GM21723 (cell line): Measurements from ENCODE around the gene OPN4.

Experiments used
- ATAC-seq: cut with Tn5 transposase; IDR thresholded peaks from one replicate; pipeline ENCODE4 v1.9.1; 2021; ENCODE audit warnings: mild to moderate bottlenecking, moderate library complexity; ENCODE audit not compliant: unreplicated experiment

OPN4 gene

DNA sequence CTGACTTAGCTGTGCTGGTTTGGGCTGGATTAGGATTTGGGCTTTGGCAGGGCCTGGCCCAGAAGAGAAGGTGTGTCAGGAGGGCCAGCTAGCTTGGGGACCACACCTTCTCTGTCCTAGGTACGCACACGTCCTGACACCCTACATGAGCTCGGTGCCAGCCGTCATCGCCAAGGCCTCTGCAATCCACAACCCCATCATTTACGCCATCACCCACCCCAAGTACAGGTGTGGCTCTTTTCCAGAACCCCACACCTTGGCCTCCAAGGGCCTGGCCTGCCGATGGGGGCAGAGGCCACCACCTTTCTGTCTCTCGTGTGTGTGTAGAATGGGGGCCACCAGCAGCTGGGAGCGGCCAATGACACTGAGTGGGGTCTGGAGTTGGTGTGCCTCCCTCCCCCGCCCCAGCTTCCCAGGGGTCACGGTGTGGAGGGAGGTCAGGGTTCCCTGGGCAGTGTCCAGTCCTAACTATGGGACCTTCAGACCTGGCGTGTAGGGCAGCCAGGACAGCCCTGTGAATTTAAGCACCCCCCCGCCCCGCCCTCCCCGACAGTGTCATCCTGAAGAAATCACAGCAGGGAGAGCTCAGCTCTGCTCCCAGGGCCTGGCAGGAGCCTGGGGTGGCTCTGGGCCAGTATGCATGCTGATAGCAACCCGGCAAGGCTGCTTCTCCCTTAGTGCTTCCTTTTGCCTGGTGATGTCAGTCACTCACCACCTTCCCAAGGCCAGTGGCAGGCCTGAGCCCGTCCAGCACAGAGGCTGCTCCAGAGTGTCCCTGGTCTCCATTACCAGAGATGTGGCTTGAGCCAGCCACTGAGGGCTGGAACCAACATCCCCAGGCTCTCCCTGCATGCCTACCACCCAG lies 7.0 kb downstream of the OPN4 start:
- no peak for ATAC-seq

DNA sequence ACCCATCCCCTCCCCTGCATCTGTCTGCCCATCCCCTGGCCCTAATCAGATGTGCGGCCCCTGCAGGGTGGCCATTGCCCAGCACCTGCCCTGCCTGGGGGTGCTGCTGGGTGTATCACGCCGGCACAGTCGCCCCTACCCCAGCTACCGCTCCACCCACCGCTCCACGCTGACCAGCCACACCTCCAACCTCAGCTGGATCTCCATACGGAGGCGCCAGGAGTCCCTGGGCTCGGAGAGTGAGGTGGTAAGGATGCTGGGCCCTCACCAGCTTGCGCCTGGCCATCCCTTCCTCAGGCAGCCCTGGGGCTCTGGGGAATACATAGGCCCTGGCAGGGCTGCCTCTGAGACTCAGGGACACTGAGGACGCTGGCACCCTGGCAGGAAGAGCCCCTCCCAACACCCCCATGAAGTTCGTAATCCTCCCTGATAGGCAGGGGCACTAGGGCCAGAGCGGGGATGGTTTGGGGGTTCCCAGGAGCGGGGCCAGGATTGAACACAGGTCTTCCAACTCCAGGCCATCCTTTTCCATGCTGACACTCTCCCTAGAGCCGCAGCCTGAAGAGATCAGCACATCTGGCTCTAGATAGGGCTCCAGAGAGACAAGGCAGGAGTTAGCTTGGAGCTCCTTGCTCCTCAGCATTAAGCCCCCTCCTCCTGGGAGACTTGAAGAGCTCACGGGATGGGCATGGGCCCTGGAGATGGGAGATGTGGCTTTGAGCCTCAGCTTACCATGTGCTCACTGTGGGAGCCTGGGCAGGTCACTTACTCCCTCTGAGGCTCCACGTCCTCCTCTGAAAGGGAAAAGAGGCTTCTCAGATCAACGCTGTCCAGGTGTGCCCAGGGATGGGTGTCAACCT lies 8.1 kb downstream of the OPN4 start:
- ATAC-seq, result no peak

DNA sequence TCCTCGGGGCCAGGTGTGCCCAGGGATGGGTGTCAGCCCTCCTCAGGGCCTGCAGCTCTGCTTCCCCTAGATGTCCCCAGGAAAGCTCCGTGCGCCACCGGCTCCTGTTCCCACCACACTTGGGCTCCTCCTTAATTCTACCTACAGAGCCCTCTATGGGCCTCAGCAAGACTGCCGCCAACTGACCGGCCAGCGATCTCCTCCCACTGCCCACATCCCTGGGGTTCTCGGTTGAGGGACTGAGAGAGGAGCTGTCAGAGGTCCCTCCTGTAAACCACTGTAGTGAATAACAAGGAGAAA lies 8.6 kb downstream of the OPN4 start:
- ATAC-seq, result no peak

DNA sequence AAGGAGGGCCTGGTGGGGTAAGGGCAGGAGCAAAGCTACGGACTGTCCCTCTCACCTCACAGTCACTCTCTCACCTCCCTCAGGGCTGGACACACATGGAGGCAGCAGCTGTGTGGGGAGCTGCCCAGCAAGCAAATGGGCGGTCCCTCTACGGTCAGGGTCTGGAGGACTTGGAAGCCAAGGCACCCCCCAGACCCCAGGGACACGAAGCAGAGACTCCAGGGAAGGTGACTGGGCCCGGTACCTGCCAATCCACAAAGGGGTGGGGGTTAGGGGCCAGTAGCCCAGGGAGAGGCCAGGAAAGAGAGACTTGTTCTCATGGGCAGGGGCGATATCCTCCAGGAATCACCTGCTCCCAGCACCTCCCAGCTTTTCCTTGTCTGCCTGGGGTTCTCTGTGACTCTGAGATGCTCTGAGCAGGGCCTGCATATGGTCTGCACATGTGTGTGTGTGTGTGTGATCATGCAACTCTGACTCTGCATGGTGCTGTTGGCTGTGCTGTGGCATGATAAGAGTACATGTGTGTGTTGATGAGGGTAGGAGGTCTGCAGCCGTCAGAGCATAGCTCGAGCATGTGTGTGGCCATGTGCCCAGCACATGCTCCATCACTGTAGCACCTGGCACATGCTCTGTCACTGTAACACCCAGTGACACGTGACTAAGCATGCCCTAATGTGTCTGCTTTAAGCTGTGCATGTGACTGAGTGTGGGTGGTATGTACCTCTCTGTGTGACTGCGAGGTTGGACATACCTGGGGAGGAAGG lies 9.4 kb downstream of the OPN4 start:
- no peak for ATAC-seq

DNA sequence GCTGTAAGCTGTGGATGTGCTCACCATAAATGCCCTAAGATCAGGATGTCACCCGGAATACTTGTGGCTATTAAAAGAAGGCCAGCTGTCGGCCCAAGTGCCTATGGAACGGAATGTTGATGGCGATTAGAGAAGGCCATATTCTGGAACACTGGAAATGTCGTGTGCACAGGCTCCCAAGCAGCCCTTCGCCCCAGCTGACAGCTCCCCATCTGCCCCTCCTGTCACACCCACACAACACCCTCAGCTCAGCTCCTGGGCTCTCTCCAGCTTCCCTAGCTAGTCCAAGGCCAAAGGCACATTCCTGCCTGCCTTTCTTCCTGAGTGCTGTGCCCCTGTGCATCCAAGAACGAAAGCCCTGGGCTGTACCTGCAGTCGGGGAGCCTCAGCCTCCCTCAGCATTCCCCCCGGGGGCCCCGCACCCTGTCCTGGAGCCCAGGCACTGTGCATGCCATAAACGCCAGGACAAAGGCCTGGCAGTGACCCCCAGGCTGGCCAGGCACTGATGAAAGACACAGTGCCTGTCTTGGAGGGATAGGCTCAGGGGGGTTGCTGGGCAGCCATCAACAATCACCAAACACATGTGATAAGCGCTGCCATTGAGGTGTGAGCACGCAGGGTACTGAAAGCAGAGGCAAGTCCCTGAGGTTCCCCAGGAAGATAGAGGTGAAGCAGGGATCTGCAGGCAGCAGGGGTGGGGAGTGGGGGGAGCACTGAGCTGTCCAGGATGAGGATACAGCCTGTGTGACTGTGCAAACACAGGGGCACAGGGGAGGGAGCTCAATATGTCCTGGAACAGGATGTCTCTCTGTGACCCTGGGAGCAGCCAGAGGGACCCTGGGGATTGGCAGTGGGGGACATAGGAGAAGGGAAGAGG lies 10.2 kb downstream of the OPN4 start:
- no peak for ATAC-seq

DNA sequence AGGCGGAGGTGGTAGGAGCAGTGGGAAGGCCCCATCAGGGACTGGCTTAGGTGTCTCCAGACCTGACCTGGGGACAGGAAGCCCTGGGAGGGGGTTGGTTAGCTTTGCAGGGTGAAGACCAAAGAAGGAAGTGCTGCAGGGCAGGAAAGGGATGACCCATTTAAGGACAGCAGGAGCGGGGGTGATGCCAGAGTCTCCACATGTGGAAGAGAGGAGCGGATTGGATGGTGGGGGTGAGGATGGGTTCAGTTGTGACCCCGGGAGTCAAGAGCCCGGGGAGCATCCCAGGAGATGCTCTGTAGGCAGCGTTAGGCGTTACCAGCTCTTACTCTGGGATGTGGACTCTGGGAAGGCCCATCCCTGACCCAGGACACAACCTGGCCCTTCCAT lies 10.9 kb downstream of the OPN4 start:
- no peak for ATAC-seq

DNA sequence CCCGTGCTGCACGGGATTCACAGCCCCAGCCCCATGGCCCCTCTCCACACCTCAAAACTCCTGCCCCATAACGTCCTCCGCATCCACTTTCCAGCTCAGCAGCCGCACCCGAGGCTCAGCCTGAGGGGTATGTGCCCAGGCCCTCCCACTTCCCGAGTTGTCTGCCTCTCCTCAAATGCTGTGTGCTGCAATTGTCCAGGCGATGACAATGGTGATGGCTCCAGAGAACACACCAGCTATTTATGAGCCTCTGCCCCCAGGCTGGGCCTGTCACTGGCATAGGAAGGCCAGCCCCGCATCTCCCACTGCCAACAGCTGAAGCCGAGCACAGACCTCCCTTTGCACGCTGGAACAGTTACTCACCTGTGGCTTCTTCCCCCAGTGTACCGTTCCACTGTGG lies 11.5 kb downstream of the OPN4 start:
- ATAC-seq, result no peak

DNA sequence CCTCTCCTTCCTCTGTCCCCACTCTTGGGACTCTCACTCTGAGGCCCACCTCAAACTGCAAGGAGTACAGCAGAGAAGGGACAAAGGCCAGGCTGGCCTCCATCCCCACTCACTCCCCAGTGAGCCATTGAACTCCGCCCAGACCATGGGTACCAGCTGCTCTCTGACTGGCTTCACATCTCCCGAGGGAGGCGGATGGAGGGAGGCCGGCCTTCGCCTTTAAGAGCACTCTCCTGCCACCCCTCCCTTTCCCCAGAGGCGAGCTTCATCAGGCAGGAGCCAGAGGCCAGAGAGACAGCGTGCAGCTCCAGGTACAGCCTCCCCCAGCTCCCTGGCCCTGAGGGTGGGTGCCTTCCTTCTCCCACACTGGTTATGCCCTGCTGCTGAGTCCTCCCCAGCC lies 12.2 kb downstream of the OPN4 start:
- ATAC-seq, result no peak

DNA sequence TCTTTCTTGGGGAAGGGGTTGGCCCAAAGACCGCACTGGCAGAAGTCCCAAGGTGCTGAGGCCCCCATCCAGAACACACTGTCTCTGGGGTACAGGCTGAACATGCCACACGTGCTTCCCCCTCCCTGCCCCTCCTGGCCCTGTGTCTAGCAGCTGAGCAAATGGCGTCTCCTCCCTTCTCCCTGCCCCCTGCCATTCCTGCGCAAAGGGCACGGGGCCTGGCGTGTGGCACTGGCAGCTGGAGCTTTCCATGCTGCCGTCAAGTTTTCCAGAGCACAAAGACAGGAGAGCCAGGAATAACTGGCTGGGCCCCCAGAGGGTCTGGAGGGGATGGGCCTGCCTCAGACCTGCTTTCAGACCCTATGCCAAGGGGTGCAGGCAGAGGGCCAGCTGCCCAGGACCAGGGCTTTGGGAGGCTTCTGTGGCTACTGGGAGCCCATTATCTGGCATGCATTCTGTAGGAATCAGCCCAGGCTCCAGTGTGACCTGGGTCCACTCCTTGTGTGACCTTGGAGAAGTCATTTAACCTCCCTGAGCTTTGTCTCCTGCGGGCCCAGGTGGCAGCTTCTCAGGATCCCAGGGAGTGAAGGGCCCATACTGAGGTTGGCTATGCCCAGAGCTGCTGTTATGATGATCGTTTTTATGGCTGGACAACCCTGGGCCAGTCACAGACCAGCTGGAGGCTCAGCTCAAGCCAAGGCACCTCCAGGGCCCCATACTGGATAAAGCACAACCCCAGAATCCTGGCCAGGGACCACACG lies 13.3 kb downstream of the OPN4 start:
- no peak for ATAC-seq

DNA sequence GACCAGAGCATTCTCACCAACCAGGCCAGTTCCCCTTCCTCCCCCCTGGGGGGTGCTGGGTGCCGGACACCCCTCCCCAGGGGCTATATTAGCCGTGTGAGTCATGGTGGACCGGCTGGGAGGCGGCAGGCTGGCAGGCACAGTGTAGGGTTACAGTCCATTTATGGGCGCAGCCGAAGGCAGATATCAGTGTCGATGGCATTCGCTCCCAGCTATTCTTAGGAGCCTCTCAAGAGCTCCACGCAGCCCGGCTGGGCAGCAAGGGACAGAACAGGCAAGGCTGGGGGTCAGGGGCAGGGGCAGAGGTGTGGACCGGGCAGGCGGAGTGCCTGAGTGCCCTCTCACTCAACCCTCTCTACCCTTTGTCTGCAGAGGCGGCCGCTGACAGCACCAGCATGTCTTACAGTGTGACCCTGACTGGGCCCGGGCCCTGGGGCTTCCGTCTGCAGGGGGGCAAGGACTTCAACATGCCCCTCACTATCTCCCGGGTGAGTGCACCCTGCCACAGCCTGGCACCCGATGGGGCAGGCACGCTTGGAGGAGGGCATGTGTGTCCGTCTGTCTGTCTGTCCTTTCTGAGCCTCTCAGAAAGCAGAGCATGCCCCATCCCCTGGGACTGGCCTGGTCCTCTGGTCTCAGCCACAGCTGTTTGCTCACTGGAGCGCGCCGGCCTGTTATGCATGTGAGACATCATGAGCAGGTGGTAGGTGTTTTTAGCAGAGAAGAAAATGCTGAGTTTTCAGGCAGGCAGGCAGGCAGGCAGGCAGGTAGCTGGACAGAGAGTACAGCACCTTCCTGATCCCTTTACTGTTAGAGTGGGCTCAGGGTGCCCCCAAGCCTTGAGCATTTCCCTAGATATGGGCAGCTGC lies 14.2 kb downstream of the OPN4 start, which contains the start of gene LDB3:
Gene LDB3, plus strand, starts transcription at position 215 of the 869 bp plus-strand sequence. Its CDS starts 181 bp downstream, at position 396.
- ATAC-seq, result no peak

DNA sequence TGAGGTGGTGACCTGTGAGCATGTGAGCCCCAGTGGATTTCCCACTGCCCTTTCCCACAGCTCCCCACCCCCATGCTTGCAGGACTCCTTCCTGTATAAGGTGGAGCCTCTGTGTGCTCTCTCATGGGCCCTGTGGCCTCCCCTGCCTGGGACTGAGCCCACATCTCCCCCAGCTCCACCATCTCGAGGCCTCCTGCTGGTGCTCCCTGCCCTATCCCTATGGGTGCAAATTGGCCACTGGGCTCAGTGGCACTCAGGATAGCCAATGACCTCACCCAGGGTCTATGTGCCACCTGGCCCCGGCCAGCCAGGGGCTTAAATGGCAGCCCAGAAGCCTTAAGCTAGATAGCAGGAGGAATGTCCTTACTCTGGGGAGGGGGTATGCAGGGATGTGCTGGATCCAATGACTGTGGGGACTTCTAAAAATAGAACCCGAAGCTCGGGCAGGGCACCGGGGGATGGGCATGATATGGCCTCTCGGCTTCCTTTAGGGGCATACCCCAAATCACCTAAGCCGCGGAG lies 16.0 kb downstream of the OPN4 start:
- ATAC-seq, result no peak

DNA sequence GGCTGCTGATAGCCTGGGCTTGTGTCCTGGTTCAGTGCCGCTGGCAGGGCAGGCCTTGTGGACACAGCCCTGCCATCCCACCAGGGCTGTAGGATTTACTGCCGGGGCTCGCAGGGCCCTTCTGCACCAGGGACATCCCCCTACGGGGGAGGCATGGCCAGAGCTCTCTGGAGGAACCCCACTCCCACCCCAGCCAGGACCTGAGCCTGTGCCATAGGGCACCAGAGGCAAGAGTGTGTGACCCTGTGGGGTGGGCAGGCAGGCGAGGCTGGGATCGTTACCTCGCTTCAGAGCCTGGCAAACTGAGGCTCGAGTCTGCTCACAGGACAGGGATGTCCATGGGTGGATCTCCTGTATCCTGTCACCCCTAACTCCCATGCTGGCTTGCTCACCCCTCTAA lies 16.5 kb downstream of the OPN4 start:
- no peak for ATAC-seq

DNA sequence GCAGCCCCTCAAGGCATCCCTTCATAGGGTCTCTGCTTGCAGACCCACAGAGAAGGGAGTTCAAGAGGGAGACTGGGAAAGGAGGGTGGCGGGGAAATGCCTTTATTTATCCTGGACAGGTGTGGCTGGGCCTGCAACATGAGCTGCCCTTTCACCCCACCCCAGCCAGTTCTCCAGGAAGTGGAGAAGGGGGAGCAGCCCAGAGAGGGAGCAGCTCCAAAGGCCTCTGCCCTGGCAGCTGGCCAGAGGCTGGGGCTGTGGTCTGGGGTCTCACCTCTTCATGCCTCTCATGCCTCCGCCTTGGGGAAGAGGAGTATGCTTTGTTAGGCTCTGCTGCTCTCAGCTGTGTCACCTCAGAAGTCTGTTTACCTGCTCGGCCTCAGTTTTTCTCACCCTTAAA lies 17.1 kb downstream of the OPN4 start:
- ATAC-seq, result no peak

DNA sequence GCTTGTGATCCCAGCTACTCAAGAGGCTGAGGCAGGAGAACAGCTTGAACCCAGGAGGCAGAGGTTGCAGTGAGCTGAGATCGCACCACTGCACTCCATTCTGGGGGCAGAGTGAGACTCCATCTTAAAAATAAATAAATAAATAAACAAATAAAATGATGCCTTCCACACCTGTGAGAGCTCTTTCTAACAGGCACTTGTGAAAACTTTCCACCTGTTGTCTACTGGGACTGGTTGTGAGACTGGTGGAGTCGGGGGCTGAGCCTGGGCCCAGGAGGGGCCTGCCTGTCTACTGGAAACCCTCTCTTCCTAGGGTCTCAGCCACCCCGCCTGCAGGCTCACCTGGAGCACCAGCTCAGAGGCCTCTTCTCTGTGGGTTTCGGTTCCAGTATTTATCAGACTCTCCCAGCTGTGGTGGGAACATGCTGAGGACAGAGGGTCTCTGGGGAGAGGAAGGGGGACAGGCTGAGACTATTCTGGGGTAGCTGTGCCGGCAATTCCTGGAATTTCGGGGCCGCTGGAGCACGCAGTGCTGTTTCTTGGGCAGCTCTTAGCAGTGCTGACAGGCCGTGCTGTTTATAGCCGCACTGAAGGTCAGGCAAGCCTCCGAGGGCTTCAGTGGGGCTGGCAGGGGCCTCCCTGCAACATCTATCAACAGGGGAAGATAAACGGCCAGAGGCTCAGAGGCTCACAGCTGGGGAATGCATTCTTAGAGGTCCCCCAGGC lies 17.8 kb downstream of the OPN4 start:
- ATAC-seq, result no peak

DNA sequence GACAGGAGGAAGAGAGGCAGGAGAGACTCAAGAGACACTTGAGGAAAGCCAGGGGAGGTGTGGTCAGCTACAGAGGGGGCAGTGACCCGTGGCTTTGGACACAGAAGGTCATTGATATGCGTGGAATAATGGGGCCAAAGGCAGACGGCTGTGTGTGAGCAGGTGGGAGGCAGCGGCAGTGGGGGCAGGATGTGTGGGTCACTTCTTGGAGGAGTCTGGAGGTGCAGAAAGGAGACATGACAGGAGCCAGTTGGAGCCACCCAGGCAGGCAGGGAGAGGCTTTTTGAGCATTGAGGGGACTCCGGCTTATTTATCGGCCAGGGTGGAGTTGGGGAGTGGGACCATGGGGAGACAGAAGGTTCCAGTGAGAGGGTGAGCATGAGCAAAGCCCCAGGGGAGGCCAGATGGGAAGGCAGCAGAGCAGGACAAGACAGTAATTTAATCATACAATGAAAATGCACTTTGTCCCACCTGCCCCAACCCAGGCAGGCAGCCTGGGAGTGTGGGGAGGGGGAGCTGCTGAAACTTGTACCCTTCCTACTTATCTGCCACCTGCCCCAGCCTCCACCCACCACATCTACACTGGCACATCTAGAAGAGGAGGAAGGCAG lies 19.0 kb downstream of the OPN4 start:
- ATAC-seq, result no peak

DNA sequence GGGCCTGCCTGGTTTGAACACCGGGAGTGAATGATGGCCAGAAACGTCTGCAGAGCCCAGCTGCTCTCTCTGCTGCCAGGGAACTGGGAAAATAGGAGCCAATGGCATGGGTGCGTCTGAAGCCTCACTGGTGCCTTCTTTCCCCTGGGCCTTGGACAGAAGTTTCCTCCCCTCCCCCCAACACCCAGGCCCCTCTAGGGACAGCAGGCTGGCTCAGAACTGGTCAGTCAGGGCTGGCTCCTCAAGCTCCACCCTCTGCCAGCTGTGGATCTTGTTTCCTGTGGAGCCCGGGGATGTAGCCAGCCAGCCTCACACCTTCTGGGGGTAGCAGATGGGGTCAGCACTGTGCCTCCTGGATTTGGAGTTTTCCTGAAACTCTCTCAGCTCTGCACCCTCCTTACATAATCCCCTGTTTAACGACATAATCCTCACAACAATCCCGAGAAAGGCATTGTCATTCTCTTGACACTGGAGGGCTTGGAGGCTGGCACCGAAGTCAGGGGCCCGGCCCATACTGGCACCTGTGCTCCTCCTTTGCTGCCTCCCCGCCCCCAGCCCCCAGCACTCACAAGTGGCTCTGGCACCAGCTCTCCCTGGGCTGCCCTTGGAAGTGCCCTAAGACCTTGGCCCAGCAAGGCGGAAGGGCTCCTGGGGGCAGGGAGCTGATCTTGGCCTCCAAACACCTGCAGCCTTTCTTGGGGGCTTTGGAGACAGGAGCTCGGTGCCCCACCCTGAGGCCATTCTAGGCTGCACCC lies 19.7 kb downstream of the OPN4 start:
- no peak for ATAC-seq

DNA sequence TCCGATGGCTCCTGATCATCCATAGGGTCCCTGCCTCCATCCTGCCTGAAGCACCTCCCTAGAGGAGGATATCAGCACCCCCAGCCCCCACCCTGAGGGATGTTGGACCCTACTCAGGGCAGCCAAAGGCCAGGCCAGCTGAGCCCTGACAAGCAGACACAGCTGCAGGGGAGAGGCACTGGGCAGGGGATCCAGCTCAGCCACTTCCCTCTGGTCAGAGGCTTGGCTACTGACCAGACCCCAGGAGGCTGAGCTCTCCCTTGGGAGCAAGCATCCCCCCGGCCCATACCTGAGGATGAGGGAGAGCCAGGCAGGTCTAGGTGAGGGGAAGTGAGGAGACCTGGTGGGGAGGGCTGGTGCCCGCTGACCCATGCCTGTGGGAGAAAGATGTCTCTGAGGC lies 20.6 kb downstream of the OPN4 start:
- ATAC-seq, result no peak
